AG04450 (cell line): Measurements from ENCODE around the gene PRSS12. TPM values are rescaled to one million over a fixed set of nuclear protein-coding genes. Genes with fewer than 3 reads are reported as not detected.

Experiments used
- CTCF ChIA-PET: fragments of 300-600, 350-600 bp; formaldehyde crosslinking; extraction: SDS; loops from one replicate; lab custom pipeline; 2022; ENCODE audit warnings: antibody characterized with exemption, inconsistent platforms; lab: Charles Lee
- POLR2A ChIA-PET: fragments of 350-600 bp; formaldehyde crosslinking; extraction: SDS; loops from one replicate; lab custom pipeline; 2021; ENCODE audit warnings: antibody characterized with exemption, inconsistent platforms; lab: Yijun Ruan, JAX
- DNase-seq: peaks from one replicate; pipeline ENCODE4 v3.0.0-alpha.2; 2011; ENCODE audit warnings: low read depth, low spot score
- H3K27ac ChIP-seq: one replicate; pipeline ENCODE4 v1.5.1; 2012; ENCODE audit warnings: low read depth, low read length, control low read depth
- H3K27me3 ChIP-seq: one replicate; pipeline ENCODE4 v1.6.0; 2012; ENCODE audit warnings: low read length; ENCODE audit not compliant: control insufficient read depth, insufficient read depth
- H3K4me3 ChIP-seq: 2 replicates; pipeline ENCODE4 v1.5.1; 2011; ENCODE audit warnings: mild to moderate bottlenecking, low read depth, low read length, control low read depth
- H3K9me3 ChIP-seq: 2 replicates; pipeline ENCODE4 v1.5.1; 2012; ENCODE audit warnings: low read length; ENCODE audit not compliant: control insufficient read depth, insufficient read depth
- CTCF ChIP-seq: IDR thresholded peaks from 2 replicates; pipeline ENCODE4 v1.5.1; 2011; ENCODE audit warnings: low read depth, low read length, control low read depth, inconsistent platforms
- polyA plus RNA-seq: library from polyadenylated mRNA; depleted of rRNA; stranded (reverse); fragments of >200 nt; gene quantifications from 2 replicates; pipeline ENCODE4 v1.2.3, GENCODE V29; 2011

PRSS12 gene
- polyA plus RNA-seq, 1 experiment: 155 TPM

- Histone ChIP-seq H3K27me3 (no peaks in the 10 kb centered on the region), H3K4me3 (peak overlapping the region; percentile 8), H3K27ac (peak overlapping the region; percentile 53), H3K9me3 (no peaks in the 10 kb centered on the region)
- DNase-seq: no peak
- POLR2A ChIA-PET: interaction anchor here (3.4 kb wide), 1 partner anchor 70 kb away, joined by 25 read pairs; the partner anchor contains the start of gene PRSS12
- CTCF ChIA-PET: interaction anchor here (1.3 to 1.5 kb wide), 3 partner anchors 69 to 73 kb away, joined by 3 to 6 read pairs (median 4); partner anchors contain the start of gene PRSS12
- TF ChIP-seq CTCF: no peak
Observed at GRCh38 chr4:118281611-118282442, 71.0 kb downstream of the PRSS12 start.

DNA sequence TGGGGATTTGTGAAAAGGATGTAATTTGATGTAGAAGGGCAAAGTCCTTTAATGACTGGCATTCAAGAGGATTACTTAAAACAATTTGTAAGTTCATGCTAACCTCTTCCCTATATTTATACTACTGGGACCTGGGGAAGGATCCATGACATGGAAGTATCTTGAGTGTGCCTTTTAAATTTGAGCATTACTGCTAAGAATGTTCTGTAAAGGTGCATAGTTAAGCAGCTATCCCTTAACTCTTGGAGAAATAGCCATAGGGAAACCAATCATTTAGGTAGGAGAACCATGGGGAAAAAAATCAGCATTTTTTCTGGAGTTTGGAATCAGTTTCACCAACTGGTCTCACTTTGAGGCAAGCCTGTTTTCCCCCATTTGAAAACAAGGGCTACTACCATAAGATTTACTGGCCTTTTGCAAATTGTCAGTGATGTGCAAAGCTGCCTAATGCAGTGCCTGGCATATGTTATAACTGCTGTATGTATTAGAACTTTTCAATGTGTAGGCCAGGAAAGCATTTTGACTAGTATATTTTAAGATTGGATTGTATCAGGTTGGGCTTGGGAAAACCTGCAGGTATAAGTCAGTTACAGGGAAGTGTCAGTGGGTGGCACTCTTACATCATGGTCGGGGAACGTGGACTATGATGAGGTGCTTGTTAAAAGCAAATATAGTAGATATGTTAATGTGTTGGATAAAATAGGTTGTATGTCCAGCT lies 72.1 kb downstream of the PRSS12 start:
- H3K27me3 ChIP-seq: no peaks in the 10 kb centered on the region
- CTCF ChIA-PET: interaction anchor here (1.3 to 1.5 kb wide), 3 partner anchors 71 to 74 kb away, joined by 3 to 6 read pairs (median 4); partner anchors contain the start of gene PRSS12

DNA sequence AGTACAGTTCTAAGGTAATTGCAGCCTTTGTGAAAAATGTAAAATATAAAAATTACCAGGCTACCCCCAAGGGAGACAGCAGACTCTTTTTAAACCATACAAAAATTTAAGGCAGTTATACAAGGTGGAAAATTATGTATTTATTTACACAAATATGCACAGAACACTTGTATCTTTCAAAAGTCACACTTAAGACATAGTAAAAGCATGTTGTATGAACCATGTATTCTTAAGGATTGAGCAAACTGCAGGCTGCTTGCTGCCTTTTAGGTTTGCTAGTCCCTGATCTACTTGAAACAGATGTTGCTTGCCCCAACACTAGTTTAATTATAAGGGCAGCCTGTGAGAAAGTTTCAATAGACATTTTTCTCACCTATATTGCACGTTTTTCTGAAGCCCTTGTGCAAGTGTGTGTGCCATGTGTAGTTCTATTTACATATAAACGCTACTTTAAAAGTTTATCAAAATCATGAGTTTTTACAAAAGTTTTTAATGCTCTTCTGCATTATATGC lies 72.8 kb downstream of the PRSS12 start:
- H3K27ac ChIP-seq: no peak overlapping the region
- ChIA-PET POLR2A (interaction anchor here (0.9 to 3.4 kb wide), 3 partner anchors 66 to 73 kb away, joined by 4 to 25 read pairs (median 5); partner anchors contain the start of gene PRSS12), CTCF (interaction anchor here (1.1 to 1.5 kb wide), 2 partner anchors 73 kb away, joined by 4 to 6 read pairs; partner anchors contain the start of gene PRSS12)
- TF ChIP-seq CTCF: no peak
- no peak for DNase-seq
- H3K27me3 ChIP-seq: no peaks in the 10 kb centered on the region
- H3K9me3 ChIP-seq: no peaks in the 10 kb centered on the region
- peak overlapping the region; percentile 87 for H3K4me3 ChIP-seq

More for the DNA sequence above, 72.1 kb downstream of the PRSS12 start:
- peak; percentile 48 for DNase-seq
- TF ChIP-seq CTCF: peak; percentile 58
- H3K4me3 ChIP-seq: peak overlapping the region; percentile 87
- no peaks in the 10 kb centered on the region for H3K9me3 ChIP-seq
- POLR2A ChIA-PET: interaction anchor here (3.4 kb wide), 1 partner anchor 71 kb away, joined by 25 read pairs; the partner anchor contains the start of gene PRSS12
- no peak overlapping the region for H3K27ac ChIP-seq

DNA sequence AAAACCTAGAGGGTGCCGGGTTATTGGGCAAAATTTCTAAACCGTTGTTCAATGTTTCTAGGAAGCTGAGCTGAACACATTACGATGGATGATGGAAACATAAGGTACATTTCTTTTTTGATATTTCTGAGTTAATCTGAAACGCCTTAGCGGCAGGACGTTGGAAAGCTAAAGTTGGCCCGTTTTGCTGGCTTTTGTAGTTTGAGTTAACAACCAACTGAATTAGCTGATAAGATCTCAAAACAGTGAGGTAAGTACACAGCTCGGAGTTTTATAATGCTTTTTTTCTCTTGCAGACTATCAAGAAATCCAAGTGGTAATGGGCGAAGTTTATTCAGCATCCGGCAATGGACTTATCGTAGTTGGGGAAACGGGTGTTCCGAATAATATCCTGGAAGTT lies 73.5 kb downstream of the PRSS12 start:
- H3K4me3 ChIP-seq: peak overlapping the region; percentile 87
- no peak for TF ChIP-seq CTCF
- no peaks in the 10 kb centered on the region for H3K9me3 ChIP-seq
- H3K27me3 ChIP-seq: no peaks in the 10 kb centered on the region
- CTCF ChIA-PET: interaction anchor here (1.1 kb wide), 1 partner anchor 74 kb away, joined by 4 read pairs; the partner anchor contains the start of gene PRSS12
- POLR2A ChIA-PET: interaction anchor here (0.9 kb wide), 2 partner anchors 67 to 74 kb away, joined by 4 to 5 read pairs; partner anchors contain the start of gene PRSS12
- H3K27ac ChIP-seq: peak overlapping the region; percentile 83
- no peak for DNase-seq
